ENCODE data around the gene PRKCQ.

Gene PRKCQ

GRCh38 chr10:6567884-6568283, 12.2 kb downstream of the PRKCQ start:
- Histone ChIP-seq H3K4me2 (no peak overlapping the region), H3K9ac (no peak overlapping the region), H4K20me1 (ENCODE audit: insufficient read depth) (no peaks in the 10 kb centered on the region), H3K4me3 (IDR thresholded peaks at IDR 0.05; ENCODE audit: insufficient read depth, low read depth, low read length) (no peak overlapping the region), H3K36me3 (ENCODE audit: insufficient read depth) (no peaks in the 10 kb centered on the region), H2AFZ (ENCODE audit: low read depth) (no peak overlapping the region), H3K27ac (no peak overlapping the region), H3K27me3 (ENCODE audit: insufficient read depth, low read depth) (no peaks in the 10 kb centered on the region), H3K4me1 (ENCODE audit: low read depth, poor library complexity, severe bottlenecking) (no peaks in the 10 kb centered on the region), H3K79me2 (ENCODE audit: insufficient read depth, low read depth) (no peaks in the 10 kb centered on the region)
- TF ChIP-seq, protein P1, sequence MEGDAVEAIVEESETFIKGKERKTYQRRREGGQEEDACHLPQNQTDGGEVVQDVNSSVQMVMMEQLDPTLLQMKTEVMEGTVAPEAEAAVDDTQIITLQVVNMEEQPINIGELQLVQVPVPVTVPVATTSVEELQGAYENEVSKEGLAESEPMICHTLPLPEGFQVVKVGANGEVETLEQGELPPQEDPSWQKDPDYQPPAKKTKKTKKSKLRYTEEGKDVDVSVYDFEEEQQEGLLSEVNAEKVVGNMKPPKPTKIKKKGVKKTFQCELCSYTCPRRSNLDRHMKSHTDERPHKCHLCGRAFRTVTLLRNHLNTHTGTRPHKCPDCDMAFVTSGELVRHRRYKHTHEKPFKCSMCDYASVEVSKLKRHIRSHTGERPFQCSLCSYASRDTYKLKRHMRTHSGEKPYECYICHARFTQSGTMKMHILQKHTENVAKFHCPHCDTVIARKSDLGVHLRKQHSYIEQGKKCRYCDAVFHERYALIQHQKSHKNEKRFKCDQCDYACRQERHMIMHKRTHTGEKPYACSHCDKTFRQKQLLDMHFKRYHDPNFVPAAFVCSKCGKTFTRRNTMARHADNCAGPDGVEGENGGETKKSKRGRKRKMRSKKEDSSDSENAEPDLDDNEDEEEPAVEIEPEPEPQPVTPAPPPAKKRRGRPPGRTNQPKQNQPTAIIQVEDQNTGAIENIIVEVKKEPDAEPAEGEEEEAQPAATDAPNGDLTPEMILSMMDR (conservative IDR thresholded peaks at IDR 0.05; ENCODE audit: low read depth, low read length), result no peak

DNA sequence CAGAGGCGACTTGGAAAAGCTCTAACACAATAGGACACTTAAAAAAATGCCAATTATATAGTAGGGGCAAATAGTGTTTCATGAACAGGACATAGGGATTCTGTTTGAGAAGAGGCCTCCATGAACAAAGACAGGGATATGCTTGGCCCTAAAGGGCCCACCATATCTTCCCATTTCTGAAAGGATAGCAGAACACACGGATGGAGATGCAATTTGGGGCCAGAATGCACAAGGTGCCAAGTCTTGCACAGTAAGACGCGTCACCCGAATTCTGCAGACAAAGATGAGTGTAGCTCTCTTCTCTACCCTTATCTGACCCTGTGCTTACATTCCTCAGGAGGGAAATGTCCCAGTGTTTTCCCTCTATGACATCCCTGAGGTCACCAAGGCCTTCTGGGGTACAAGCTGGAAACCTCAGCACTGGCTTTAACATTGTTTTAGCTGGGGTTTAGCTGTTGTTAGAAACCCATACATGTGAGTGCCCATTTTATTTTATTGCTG, 12.8 kb downstream of the PRKCQ start:
- Histone ChIP-seq H2AFZ (ENCODE audit: low read depth) (no peak overlapping the region), H4K20me1 (ENCODE audit: insufficient read depth) (no peaks in the 10 kb centered on the region), H3K4me1 (ENCODE audit: low read depth, poor library complexity, severe bottlenecking) (no peaks in the 10 kb centered on the region), H3K27me3 (ENCODE audit: insufficient read depth, low read depth) (no peaks in the 10 kb centered on the region), H3K27ac (no peak overlapping the region), H3K36me3 (ENCODE audit: insufficient read depth) (no peaks in the 10 kb centered on the region), H3K79me2 (ENCODE audit: insufficient read depth, low read depth) (no peaks in the 10 kb centered on the region), H3K4me2 (no peak overlapping the region), H3K4me3 (IDR thresholded peaks at IDR 0.05; ENCODE audit: insufficient read depth, low read depth, low read length) (no peak overlapping the region), H3K9ac (no peak overlapping the region)
- TF ChIP-seq, protein P1 (conservative IDR thresholded peaks at IDR 0.05; ENCODE audit: low read depth, low read length), result no peak

DNA sequence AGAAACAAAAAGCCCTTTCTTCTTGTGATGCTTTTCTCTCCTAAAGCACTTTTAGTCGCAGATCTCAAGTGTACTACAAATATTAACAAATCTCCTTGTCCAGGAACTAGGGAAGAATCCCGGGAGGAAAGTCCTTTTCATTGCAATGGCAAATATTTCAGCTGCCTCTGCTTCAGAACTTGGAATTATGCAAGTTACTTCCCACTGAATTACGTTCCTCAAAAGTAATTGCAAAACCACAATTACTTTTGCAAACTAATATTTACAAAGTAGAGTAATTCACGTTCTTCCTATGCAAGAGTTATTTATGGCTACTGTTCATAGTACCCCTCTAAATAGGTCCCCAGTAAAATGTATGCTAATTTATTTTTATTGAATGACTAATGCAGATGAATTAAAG, 14.5 kb downstream of the PRKCQ start:
- no peaks in the 10 kb centered on the region for H3K27me3 ChIP-seq (ENCODE audit: insufficient read depth, low read depth)
- H3K4me1 ChIP-seq (ENCODE audit: low read depth, poor library complexity, severe bottlenecking), result no peaks in the 10 kb centered on the region

DNA sequence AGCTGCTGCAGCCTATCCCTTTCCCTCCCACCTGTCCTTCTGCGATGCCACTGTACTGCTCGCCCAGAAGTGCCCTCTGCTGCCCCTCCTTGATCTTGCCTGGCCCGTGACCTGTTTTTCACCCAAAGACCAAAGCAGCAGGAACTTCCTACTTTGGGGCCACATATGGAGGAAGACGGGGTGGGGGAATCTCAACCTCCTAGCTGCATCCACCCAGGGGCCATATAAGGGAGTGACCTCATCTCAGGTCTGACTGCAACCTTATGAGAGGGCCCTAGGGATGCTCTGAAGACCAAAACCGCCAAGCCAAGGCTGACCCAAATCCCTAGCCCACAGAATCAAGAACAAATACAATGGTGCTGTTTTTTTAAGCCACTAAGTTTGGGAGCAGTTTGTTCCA, 15.7 kb downstream of the PRKCQ start:
- TF ChIP-seq, protein P1 (conservative IDR thresholded peaks at IDR 0.05; ENCODE audit: low read depth, low read length), result no peak
- Histone ChIP-seq H3K79me2 (ENCODE audit: insufficient read depth, low read depth) (no peaks in the 10 kb centered on the region), H2AFZ (ENCODE audit: low read depth) (no peak overlapping the region), H3K27me3 (ENCODE audit: insufficient read depth, low read depth) (no peaks in the 10 kb centered on the region), H4K20me1 (ENCODE audit: insufficient read depth) (no peaks in the 10 kb centered on the region), H3K36me3 (ENCODE audit: insufficient read depth) (no peaks in the 10 kb centered on the region), H3K9ac (no peak overlapping the region), H3K4me1 (ENCODE audit: low read depth, poor library complexity, severe bottlenecking) (no peaks in the 10 kb centered on the region), H3K27ac (no peak overlapping the region), H3K4me3 (IDR thresholded peaks at IDR 0.05; ENCODE audit: insufficient read depth, low read depth, low read length) (no peak overlapping the region), H3K4me2 (no peak overlapping the region)

More for the DNA sequence above, 14.5 kb downstream of the PRKCQ start:
- no peak overlapping the region for H3K27ac ChIP-seq
- TF ChIP-seq, protein P1 (conservative IDR thresholded peaks at IDR 0.05; ENCODE audit: low read depth, low read length), result no peak
- H3K9ac ChIP-seq, result no peak overlapping the region
- H3K36me3 ChIP-seq (ENCODE audit: insufficient read depth), result no peaks in the 10 kb centered on the region
- no peak overlapping the region for H3K4me3 ChIP-seq (IDR thresholded peaks at IDR 0.05; ENCODE audit: insufficient read depth, low read depth, low read length)
- H2AFZ ChIP-seq (ENCODE audit: low read depth), result no peak overlapping the region
- H3K79me2 ChIP-seq (ENCODE audit: insufficient read depth, low read depth), result no peaks in the 10 kb centered on the region
- no peak overlapping the region for H3K4me2 ChIP-seq
- H4K20me1 ChIP-seq (ENCODE audit: insufficient read depth), result no peaks in the 10 kb centered on the region
